GM23338 (cell line): ENCODE measurements around the gene EGFR. TPM values are rescaled to one million over a fixed set of nuclear protein-coding genes. Genes with fewer than 3 reads are reported as not detected.

Source experiments
- ATAC-seq: fragments of 200-7000 bp; cut with Tn5 transposase; 3 replicates; pipeline ENCODE4 v1.9.1; 2020
- DNase-seq: peaks from one replicate; pipeline ENCODE4 v3.0.0-alpha.2; 2015; ENCODE audit warnings: low spot score
- H2AFZ ChIP-seq: fragments of 200-600 bp; sonication (generic); 2 replicates; pipeline ENCODE4 v1.8.0; 2016; ENCODE audit warnings: antibody characterized with exemption, mild to moderate bottlenecking, moderate library complexity
- H3F3A ChIP-seq: fragments of 200-600 bp; sonication (generic); replicated peaks from 2 replicates; pipeline ENCODE4 v1.8.0; 2017; ENCODE audit warnings: antibody characterized with exemption, mixed run types, low read depth
- H3K27ac ChIP-seq: fragments of 200-600 bp; sonication (generic); 2 replicates; pipeline ENCODE4 v1.6.1; 2016; ENCODE audit warnings: low read depth
- H3K27me3 ChIP-seq: fragments of 200-600 bp; sonication (generic); 2 replicates; pipeline ENCODE4 v1.8.0; 2016; ENCODE audit warnings: mild to moderate bottlenecking, mixed run types, moderate library complexity; ENCODE audit not compliant: insufficient read depth
- H3K36me3 ChIP-seq: fragments of 200-600 bp; sonication (generic); 2 replicates; pipeline ENCODE4 v1.8.0; 2016; ENCODE audit warnings: mild to moderate bottlenecking; ENCODE audit not compliant: insufficient read depth
- H3K4me1 ChIP-seq: fragments of 200-600 bp; sonication (generic); 2 replicates; pipeline ENCODE4 v1.8.0; 2016; ENCODE audit warnings: mild to moderate bottlenecking, moderate library complexity; ENCODE audit not compliant: insufficient read depth
- H3K4me2 ChIP-seq: fragments of 200-600 bp; sonication (generic); 2 replicates; pipeline ENCODE4 v1.7.1; 2017; ENCODE audit warnings: mixed run types
- H3K4me3 ChIP-seq: fragments of 200-600 bp; sonication (generic); 2 replicates; pipeline ENCODE4 v1.6.1; 2016; ENCODE audit warnings: mixed run types
- H3K79me2 ChIP-seq: fragments of 200-600 bp; sonication (generic); replicated peaks from 2 replicates; pipeline ENCODE4 v1.8.0; 2017; ENCODE audit warnings: mild to moderate bottlenecking; ENCODE audit not compliant: insufficient read depth
- H3K9me2 ChIP-seq: fragments of 200-600 bp; sonication (generic); 2 replicates; pipeline ENCODE4 v1.8.0; 2017; ENCODE audit not compliant: insufficient read depth
- H4K20me1 ChIP-seq: fragments of 200-600 bp; sonication (generic); replicated peaks from 2 replicates; pipeline ENCODE4 v1.8.0; 2017; ENCODE audit warnings: mild to moderate bottlenecking; ENCODE audit not compliant: insufficient read depth
- H3K27ac Mint-ChIP-seq: 2 replicates; pipeline ENCODE4 v1.8.0; 2020; ENCODE audit warnings: inconsistent platforms, mild to moderate bottlenecking, moderate library complexity, mixed read lengths
- H3K27me3 Mint-ChIP-seq: 3 replicates; pipeline ENCODE4 v1.8.0; 2022; ENCODE audit warnings: low read depth, mild to moderate bottlenecking, moderate library complexity, mixed read lengths, inconsistent platforms; ENCODE audit not compliant: insufficient read depth, poor library complexity
- H3K36me3 Mint-ChIP-seq: 3 replicates; pipeline ENCODE4 v1.8.0; 2021; ENCODE audit warnings: low read depth, mild to moderate bottlenecking, inconsistent platforms, moderate library complexity, mixed read lengths
- H3K4me1 Mint-ChIP-seq: 3 replicates; pipeline ENCODE4 v1.8.0; 2020; ENCODE audit warnings: mild to moderate bottlenecking, inconsistent platforms, mixed read lengths
- H3K4me3 Mint-ChIP-seq: 3 replicates; pipeline ENCODE4 v1.8.0; 2021; ENCODE audit warnings: moderate library complexity, mild to moderate bottlenecking, inconsistent platforms, mixed read lengths
- H3K9me3 Mint-ChIP-seq: 3 replicates; pipeline ENCODE4 v1.8.0; 2020; ENCODE audit warnings: moderate library complexity, mild to moderate bottlenecking, inconsistent platforms, mixed read lengths
- CREB1 ChIP-seq: fragments of 250-450 bp; sonication (Bioruptor Pico); IDR thresholded peaks from 2 replicates; pipeline ENCODE4 v1.5.0; 2020; ENCODE audit warnings: low read depth, mild to moderate bottlenecking, moderate library complexity
- CTCF ChIP-seq, 2 experiments: fragments of 200-600 bp in 1 of 2; sonication (generic) in 1 of 2; conservative IDR thresholded peaks; 2 replicates each; pipeline versions ENCODE4 v1.5.1 to v1.6.1; 2016 to 2017; ENCODE audit warnings: antibody characterized with exemption in 2 of 2, low read depth in 2 of 2, mild to moderate bottlenecking in 2 of 2, moderate library complexity in 1 of 2
- ETS1 ChIP-seq: IDR thresholded peaks from 2 replicates; pipeline ENCODE4 v1.6.1; 2016; ENCODE audit warnings: antibody characterized with exemption
- EZH2phosphoT487 ChIP-seq: fragments of 200-600 bp; sonication (generic); IDR thresholded peaks from one replicate; pipeline ENCODE4 v1.8.1; 2018; ENCODE audit warnings: antibody characterized with exemption; ENCODE audit not compliant: unreplicated experiment
- POLR2AphosphoS5 ChIP-seq: IDR thresholded peaks from 2 replicates; pipeline ENCODE4 v1.6.1; 2016; ENCODE audit warnings: antibody characterized with exemption, low read depth
- REST ChIP-seq: IDR thresholded peaks from one replicate; pipeline ENCODE4 v1.6.1; 2018; ENCODE audit warnings: antibody characterized with exemption; ENCODE audit not compliant: unreplicated experiment
- STAT1 ChIP-seq: IDR thresholded peaks from one replicate; pipeline ENCODE4 v1.6.1; 2016; ENCODE audit warnings: antibody characterized with exemption; ENCODE audit not compliant: unreplicated experiment
- ZNF331 ChIP-seq: fragments of 250-450 bp; sonication (Bioruptor Pico); IDR thresholded peaks from 2 replicates; pipeline ENCODE4 v1.5.0; 2020; ENCODE audit warnings: low read depth, mild to moderate bottlenecking, moderate library complexity
- ZNF462 ChIP-seq: fragments of 250-450 bp; sonication (Bioruptor Pico); IDR thresholded peaks from 2 replicates; pipeline ENCODE4 v1.5.0; 2020; ENCODE audit warnings: mild to moderate bottlenecking, moderate library complexity
- polyA plus RNA-seq: library from polyadenylated mRNA; unstranded; fragments of >200 nt; fragmentation: Nextera tagmentation; extraction: Ambion mirVana; gene quantifications from 2 replicates; pipeline ENCODE4 v1.2.1, GENCODE V29; 2016
- total RNA-seq: library from RNA; depleted of rRNA; stranded (reverse); fragments of >200 nt; shearing (Covaris generic); gene quantifications from 2 replicates; pipeline ENCODE4 v1.2.3, GENCODE V29; 2014

The EGFR gene
- total and polyA plus RNA-seq, 2 experiments from 2014 or later = 1.5 to 4.5 TPM

- TF ChIP-seq EZH2phosphoT487 (no peak), ZNF462 (CRISPR knock-in tag) (no peak), ETS1 (no peak), REST (no peak), ZNF331 (CRISPR knock-in tag) (no peak), CTCF (conservative IDR thresholded peaks at IDR 0.05; ENCODE audit: low read depth in 2 of 2) (no peak), POLR2AphosphoS5 (no peak), CREB1 (CRISPR knock-in tag) (no peak), STAT1 (no peak)
- Histone ChIP-seq H3F3A (no peaks in the 10 kb centered on the region), H2AFZ (no peak overlapping the region), H3K9me2 (no peaks in the 10 kb centered on the region), H3K79me2 (no peaks in the 10 kb centered on the region), H4K20me1 (no peaks in the 10 kb centered on the region), H3K4me3 (no peak overlapping the region), H3K4me2 (no peak overlapping the region), H3K27ac (no peak overlapping the region), H3K27me3 (no peaks in the 10 kb centered on the region), H3K4me1 (no peaks in the 10 kb centered on the region), H3K36me3 (no peaks in the 10 kb centered on the region)
- peaks cover 3% of the 10 kb centered on the region for H3K27me3 Mint-ChIP-seq
- DNase-seq = no peak
- H3K4me3 Mint-ChIP-seq = no peak overlapping the region
- ATAC-seq = no peak
- H3K36me3 Mint-ChIP-seq = no peaks in the 10 kb centered on the region; the same call in 2 of the 3 replicates
- peaks cover 3% of the 10 kb centered on the region for H3K4me1 Mint-ChIP-seq
- no peak overlapping the region for H3K27ac Mint-ChIP-seq
- H3K9me3 Mint-ChIP-seq = no peaks in the 10 kb centered on the region
These were observed 128.3 kb downstream of the EGFR start for GRCh38 chr7:55147101-55147500.
